NCI-H2081 treated with DMSO at 0.1 percent for 48 hours (cell line): ENCODE data around the gene TNK1.

Experiments
- DNase-seq: peaks from one replicate; lab custom pipeline; 2025; lab: John Stamatoyannopoulos, UW

The TNK1 gene

GRCh38 chr17:7436556-7437368 lies 55.9 kb downstream of the TNK1 start:
- DNase-seq = no peak

GRCh38 chr17:7437369-7437863 lies 56.5 kb downstream of the TNK1 start:
- DNase-seq = no peak

GRCh38 chr17:7437950-7438614 lies 57.2 kb downstream of the TNK1 start:
- DNase-seq = no peak

GRCh38 chr17:7438656-7439460 lies 58.0 kb downstream of the TNK1 start:
- no peak for DNase-seq
